Measurements from ENCODE around the gene TMPRSS11E.
"Not testable (repeated sequence)": the region's sequence is repeated elsewhere in the genome, so short reads cannot be mapped to it uniquely, and the experiment has no call there.

The TMPRSS11E gene

DNA sequence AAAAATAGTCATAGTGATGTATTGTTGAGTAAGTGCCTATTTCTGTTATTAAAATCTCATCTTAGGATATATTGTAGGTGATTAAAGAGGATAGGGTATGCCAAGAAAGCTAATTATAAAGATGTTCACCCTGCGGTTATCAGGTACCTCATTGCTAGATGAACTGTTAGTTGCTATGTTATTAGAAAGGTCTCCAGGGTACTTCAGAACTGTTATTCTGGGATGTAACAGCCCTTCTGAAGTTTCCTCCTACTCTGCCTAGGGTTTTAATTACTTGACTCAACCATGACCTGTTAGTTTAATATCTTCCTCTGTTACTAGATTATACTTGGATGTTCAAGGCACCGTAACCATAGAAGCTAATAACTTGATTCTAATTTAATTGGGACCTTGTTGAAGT, 15.4 kb downstream of the TMPRSS11E start:
- no peak for DNase-seq (ENCODE audit: low read depth, low spot score)

GRCh38 chr4:68463796-68464195, 16.5 kb downstream of the TMPRSS11E start:
- no peak for DNase-seq (ENCODE audit: low read depth, low spot score)

DNA sequence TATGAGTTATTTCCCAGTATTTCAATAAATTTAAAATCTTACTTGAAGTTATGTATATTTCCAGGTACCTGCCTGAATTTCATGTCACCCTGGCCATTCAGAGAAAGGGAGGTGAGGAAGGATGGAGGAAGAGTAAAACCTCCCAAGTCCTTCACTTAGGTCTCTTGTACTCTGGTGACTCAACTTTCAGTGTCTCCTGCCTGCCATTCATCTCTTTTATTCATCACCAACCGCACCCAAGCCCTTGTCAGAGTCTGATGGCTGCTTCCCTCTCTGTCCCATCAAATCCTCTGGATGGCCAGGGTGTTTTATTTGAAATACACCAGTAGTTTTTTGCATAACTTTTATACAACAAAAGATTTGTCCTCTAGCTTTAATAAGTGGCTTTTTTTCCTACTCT, 17.8 kb downstream of the TMPRSS11E start:
- no peak for DNase-seq (ENCODE audit: low read depth, low spot score)

- DNase-seq (ENCODE audit: low read depth, low spot score), result no peak
Observed at GRCh38 chr4:68466185-68466584, 18.9 kb downstream of the TMPRSS11E start.

DNA sequence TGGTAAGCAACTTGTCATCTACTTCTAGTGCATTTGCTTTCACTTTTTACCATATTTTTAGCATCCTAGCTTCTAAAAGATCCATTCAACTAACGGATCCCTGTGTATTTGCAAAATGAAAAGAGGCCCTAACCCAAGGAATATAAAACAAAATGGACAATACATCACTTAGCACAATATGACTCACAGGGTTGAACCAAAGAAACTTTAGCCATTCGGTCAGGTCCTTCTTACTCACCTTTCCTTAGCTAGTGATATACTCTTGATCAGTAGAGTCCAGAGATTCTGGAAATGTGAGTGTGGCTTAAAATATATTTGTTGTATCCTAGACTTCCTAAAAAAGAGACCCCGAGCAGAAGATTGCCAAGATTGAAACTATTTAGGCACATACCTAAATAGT, 19.5 kb downstream of the TMPRSS11E start:
- DNase-seq (ENCODE audit: low read depth, low spot score), result no peak

DNA sequence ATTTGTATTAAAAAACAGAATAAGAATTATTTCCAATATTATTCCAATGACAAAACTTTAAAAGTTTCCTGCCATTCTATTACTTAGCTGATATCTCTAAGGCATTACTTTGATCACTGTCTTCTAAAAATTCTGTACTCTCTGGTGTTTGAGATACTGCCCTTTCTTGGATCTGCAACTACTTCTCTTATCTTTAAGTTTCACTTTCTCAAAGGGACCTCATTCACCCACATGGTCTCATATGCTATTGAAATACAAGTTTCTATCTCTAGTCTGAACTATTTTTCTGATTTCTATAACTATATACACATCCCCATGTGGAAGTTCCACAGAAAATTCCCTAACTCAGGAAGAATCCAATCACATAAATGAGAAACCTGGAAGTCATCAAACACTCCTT, 22.2 kb downstream of the TMPRSS11E start:
- no peak for DNase-seq (ENCODE audit: low read depth, low spot score)

GRCh38 chr4:68476191-68476590, 28.9 kb downstream of the TMPRSS11E start:
- DNase-seq (ENCODE audit: low read depth, low spot score), result no peak

- no peak for DNase-seq (ENCODE audit: low read depth, low spot score)
Observed at GRCh38 chr4:68489338-68489737, 42.1 kb downstream of the TMPRSS11E start.

- no peak for DNase-seq (ENCODE audit: low read depth, low spot score)
Observed at GRCh38 chr4:68490826-68491457, 43.7 kb downstream of the TMPRSS11E start.

- DNase-seq (ENCODE audit: low read depth, low spot score), result no peak
Observed at GRCh38 chr4:68494688-68495087, 47.4 kb downstream of the TMPRSS11E start.

DNA sequence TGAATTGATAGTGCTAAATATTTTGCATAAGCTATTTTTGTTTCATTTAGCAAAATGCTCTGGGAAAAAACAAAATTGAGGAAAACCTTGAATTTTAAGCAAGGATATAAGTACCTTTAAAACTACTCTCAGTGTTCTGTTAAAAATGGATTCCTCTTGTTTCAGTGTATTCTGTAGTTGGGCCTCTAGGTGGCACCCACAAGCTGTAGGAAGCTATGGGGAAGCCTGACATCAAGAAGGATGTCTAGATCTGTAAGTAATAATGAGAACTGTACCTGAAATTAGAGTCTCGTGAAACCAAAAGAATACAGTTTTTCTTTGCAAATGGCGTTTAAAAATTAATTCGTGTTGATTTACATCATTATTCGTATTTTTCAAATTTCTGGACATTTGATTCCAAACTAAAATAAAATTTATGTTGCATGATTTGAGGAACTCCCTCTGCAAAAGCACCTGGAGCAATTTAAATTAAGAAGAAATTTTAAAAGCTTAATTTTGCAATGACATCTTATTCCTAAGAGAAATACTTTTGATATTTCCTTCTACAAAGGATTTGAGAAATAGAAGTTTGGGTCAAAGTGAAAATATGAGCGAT, 51.2 kb downstream of the TMPRSS11E start:
- DNase-seq (ENCODE audit: low read depth, low spot score), result peak; percentile 33

GRCh38 chr4:68499021-68499420, 51.8 kb downstream of the TMPRSS11E start:
- DNase-seq (ENCODE audit: low read depth, low spot score), result no peak

DNA sequence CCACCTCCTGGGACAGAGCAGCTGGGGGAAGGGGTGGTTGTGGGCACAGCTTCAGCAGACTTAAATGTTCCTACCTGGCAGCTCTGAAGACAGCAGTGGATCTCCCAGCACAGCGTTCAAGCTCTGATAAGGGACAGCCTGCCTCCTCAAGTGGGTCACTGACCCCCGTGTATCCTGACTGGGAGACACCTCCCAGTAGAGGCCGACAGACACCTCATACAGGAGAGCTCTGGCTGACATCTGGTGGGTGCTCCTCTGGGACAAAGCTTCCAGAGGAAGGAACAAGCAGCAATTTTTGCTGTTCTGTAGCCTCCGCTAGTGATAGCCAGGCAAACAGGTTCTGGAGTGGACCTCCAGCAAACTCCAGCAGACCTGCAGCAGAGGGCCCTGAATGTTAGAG, 56.2 kb downstream of the TMPRSS11E start:
- DNase-seq (ENCODE audit: low read depth, low spot score), result not testable (repeated sequence)

DNA sequence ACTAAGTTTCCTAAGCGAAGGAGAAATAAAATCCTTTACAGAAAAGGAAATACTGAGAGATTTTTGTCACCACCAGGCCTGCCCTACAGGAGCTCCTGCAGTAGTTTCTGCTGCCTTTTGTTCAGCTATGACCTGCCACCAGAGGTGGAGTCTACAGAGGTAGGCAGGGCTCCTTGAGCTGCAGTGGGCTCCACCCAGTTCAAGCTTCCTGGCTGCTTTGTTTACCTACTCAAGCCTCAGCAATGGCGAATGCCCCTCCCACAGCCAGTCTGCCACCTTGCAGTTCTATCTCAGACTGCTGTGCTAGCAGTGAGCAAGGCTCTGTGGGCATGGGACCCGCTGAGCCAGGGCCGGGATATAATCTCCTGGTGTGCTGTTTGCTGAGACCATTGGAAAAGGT, 57.6 kb downstream of the TMPRSS11E start:
- DNase-seq (ENCODE audit: low read depth, low spot score), result not testable (repeated sequence)

DNA sequence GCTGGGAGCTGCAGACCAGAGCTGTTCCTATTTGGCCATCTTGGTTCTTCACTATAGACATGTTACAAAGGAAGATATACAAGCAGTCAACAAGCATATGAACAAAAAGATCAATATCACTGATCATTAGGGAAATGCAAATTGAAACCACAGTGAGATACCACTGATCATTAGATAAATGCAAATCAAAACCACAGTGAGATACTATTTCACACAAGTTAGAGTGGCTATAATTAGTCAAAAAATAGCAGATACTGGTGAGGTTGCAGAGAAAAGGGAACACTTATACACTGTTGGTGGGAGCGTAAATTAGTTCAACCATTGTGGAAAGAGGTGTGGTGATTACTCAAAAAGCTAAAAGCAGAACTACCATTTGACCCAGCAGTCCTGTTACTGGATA, 58.2 kb downstream of the TMPRSS11E start:
- not testable (repeated sequence) for DNase-seq (ENCODE audit: low read depth, low spot score)

DNA sequence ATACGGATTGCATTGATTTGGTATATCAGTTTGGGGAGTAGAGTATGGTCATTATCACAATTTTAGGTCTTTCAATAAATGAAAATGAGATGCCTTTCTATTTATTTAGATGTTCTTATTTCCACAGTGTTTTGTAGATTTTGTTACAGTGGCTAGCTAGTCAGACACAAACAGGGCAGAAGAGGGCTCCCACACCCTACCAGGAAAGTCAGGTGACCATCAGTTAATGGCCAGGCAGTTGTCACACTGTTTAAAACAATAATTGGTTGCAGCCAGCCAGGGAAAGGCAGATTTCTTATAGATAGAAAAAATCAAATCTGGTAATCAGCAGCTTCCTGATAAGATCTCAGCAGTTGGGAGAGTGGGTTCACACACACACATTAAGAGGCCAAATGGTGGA, 71.6 kb downstream of the TMPRSS11E start:
- DNase-seq (ENCODE audit: low read depth, low spot score), result no peak

- no peak for DNase-seq (ENCODE audit: low read depth, low spot score)
Observed at GRCh38 chr4:68520985-68521384, 73.7 kb downstream of the TMPRSS11E start.

GRCh38 chr4:68522232-68522631, 75.0 kb downstream of the TMPRSS11E start:
- DNase-seq (ENCODE audit: low read depth, low spot score), result not testable (repeated sequence)

- DNase-seq (ENCODE audit: low read depth, low spot score), result no peak
Observed at GRCh38 chr4:68535974-68536373, 88.7 kb downstream of the TMPRSS11E start.

- DNase-seq (ENCODE audit: low read depth, low spot score), result no peak
Observed at GRCh38 chr4:68536375-68536774, 89.1 kb downstream of the TMPRSS11E start.

- DNase-seq (ENCODE audit: low read depth, low spot score), result not testable (repeated sequence)
Observed at GRCh38 chr4:68542742-68543141, 95.5 kb downstream of the TMPRSS11E start.
